SHP77 treated with DMSO at 0.1 percent for 48 hours (cell line): ENCODE data around the gene RFPL3.
"Not testable (repeated sequence)": the region's sequence is repeated elsewhere in the genome, so short reads cannot be mapped to it uniquely, and the experiment has no call there.

ENCODE experiments used
- DNase-seq: peaks from one replicate; lab custom pipeline; 2025; lab: John Stamatoyannopoulos, UW

The RFPL3 gene

DNA sequence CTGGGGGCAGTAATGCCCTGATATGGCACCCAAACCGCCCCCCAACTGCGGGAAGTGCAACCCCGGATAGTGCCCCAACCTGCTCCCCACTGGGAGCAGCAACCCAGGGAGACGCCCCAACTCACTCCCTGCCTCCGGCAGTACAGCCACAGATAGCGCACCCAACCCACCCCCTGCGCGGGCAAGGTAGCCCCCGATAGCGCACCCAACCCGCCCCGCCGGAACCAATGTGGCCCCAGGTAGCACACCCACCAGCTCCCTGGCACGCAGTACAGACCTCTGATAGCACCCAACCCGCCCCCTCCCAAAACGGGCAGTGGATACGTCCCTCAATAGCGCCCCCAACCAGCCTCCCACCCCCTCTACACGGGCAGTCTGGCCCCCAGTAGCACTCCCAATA is 3.8 kb upstream of the RFPL3 start:
- no peak for DNase-seq

DNA sequence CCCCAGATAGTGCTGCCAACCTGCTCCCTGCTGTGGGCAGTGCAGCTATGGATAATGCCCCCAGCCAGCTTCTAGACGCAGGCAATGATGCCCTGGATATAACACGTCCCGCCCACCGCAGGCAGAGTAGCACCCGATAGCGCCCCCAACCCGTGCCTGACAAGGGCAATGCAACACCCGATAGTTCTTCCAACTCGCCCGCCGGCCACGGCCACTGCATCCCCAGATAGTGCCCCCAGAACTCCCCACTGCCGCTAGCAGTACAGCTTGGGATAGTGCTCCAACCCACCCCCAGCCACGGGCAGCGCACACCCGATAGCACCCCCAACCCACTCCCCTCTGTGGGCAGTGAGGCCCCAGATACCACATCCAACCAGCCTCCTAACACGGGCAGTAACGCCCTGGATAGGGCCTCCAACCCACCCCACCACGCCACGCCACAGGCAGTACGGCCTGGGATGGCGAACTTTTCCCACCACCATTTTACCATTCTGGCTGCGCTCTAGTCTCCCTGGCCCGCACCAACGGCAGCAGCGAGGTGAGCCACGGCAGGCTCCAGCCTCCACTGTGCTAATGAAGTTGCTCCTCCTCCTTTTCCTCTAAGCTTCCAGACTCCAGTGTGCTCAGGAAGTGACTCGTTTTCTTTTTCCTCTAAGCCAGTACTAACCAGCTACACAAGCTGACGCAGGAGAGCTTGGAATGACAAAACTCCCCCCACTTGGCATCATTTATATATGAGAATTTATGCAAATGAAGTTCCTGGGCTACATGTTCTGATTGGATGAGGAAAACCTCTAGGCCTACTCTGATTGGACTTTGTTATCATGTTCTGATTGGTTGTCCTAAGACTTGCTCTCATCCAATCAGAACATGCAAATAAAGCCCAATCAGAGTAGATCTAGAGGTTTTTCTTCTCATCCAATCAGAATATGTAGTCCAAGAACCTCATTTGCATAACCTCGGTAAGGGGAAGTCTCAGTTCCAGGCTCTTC is 3.0 kb upstream of the RFPL3 start:
- no peak for DNase-seq

DNA sequence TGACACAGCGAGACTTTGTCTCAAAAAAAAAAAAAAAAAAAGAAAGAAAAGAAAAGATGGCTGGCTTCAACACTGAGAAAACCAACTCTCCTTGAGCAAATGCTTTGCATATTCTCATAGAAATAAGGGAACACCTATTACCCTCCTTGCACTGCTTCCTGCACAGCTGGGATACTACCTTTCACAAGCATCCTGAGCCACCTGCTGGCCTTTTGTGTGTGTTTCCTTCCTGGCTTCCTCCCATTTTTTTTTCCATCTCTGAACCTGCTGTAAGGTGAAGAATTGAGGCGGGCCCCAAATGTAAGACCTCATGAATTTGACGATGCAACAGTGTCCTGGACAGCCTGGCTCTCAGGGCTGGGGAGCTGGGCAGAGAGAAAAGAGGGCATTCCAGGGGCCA is 1.9 kb upstream of the RFPL3 start:
- DNase-seq: no peak

DNA sequence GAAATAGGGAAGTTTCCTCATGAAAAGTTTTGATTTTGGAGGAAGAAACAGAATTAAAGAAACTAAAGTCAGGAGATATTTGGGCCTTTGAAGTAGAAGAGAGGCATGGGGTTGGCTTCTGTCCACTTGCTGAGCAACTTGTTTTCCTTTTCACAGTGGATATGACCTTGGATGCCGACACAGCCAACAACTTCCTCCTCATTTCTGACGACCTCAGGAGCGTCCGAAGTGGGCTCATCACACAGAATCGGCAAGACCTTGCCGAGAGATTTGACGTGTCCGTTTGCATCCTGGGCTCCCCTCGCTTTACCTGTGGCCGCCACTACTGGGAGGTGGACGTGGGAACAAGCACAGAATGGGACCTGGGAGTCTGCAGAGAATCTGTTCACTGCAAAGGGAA is 2.4 kb downstream of the RFPL3 start:
- DNase-seq: not testable (repeated sequence)

DNA sequence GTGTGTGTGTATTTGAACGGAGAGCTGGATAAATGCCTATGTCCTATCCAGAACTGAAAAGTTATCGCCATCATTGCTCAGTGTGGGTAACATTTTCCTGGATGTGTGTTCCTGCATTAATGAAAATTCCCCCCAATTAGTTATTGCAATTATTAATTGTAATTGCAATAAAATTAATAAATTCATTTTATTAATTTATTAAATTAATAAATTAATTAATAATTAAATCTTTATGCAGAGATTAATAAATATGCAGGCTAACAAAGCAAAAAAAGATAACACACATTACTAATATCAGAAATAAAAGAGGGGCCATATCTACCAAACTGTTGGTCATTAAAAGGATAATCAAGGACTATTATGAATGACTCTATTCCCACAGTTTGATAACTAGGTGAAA is 3.6 kb downstream of the RFPL3 start:
- DNase-seq: no peak

DNA sequence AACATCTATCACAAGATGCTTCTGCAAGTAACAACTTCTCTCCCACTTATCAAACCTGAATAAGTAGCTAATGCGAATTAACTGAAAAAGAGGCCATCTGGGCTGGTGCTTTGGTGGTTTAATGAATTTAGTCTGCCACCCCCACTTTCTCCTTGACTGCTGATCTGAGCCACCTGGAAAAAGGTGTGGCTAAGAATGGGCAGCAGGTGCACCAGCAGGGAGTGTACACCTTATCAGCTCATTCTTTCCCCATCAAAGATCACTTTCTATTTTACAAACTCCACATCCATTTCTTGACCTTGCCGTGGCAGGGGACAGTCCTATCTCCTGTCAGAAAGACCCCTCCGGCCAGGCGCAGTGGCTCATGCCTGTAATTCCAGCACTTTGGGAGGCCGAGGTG is 6.5 kb downstream of the RFPL3 start:
- DNase-seq: no peak

DNA sequence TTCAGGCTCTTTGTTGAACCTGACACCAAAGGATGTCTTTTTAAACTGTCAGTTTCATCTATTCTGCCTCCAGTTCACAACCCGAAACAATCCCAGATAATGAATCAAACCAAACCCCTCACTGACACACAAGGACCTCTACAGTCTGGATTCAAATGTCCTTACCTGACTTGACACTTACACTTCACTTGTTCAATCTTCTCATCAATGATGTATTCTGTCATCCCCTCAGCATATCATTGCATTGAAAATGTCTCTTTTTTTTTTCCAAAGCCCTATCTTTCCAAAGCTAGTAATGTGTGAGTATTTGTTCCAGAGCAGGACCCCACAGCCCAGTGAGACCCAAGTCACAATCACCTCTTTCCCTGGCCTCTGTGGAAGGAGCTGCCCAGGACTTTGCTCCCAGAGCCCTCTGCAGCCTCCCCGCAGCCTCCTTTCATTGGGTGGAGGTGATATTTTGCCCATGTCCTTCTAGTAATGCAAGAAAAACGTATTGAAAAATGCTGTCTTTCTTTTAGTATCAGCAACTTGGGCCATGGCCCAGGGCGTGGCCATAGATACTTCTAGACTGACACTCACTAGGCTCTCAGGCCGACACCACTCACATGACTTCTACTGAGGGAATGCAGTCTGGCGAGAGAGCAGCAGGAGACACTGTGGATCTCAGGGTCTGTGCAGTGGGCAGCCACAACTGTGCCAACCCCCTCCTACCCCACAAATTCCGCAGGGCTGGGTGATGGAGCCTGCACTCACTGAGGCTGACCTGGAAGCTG is 18.2 kb downstream of the RFPL3 start:
- DNase-seq: no peak

DNA sequence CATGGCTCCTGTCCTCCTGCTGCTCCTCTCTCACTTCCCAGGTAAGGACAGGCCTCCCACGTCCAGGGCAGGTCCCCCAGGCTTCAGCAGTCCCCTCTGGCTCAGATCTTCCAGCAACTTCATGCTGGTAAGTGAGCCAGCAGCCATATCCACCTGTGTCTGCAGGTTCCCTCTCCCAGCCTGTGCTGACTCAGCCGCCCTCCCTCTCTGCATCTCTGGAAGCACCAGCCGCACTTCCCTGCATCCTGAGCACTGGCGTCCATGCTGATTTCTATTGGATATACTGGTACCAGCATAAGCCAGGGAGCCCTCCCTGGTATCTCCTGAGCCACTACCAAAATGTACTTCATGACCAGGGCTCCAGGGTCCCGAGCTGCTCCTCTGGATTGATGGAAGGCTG is 19.0 kb downstream of the RFPL3 start:
- no peak for DNase-seq

DNA sequence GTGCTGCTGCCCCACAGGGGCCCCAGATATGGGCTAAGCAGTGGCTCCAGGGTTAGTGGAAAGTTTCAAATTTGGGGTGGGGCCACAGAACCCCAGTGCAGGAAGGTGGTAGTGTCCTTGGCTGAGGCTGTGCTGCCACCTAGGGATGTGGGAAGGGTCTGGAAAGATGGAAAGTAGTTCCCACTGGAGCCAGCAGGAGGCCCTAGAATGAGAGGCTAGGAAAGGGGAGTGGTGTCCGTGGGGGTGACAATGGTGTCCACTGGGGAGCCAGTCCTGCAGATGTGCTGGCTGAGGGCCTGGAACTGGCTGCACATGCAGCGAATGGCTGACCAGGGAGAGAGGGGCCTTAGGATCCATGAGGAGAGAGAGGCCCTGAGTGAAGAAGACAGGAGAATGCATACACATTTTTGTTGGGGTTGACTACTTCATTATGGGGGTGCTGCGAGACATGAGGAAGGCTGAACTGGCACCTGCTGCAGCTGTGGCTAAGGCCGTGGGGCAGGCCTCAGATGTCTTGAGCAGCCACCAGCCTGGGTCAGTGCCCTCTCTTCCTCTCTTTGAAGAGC is 21.1 kb downstream of the RFPL3 start:
- DNase-seq: no peak

DNA sequence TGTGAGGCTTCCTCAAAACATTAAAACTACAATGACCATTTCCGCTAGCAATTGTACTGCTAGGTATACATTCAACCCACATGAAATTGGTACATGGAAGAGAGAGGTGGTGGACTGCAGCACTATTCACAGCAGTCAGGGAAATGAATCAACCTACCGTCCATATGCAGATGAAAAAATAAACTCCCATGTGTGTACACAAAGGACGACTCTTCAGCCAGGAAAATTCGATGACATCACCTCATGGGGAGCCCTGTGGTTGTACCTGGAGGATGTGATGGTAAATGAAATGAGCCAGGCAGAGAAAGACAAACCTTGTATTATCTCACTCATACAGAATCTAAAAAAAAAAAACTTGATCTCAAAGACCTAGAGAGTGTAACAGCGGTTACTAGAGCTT is 23.3 kb downstream of the RFPL3 start:
- peak; percentile 3 for DNase-seq

DNA sequence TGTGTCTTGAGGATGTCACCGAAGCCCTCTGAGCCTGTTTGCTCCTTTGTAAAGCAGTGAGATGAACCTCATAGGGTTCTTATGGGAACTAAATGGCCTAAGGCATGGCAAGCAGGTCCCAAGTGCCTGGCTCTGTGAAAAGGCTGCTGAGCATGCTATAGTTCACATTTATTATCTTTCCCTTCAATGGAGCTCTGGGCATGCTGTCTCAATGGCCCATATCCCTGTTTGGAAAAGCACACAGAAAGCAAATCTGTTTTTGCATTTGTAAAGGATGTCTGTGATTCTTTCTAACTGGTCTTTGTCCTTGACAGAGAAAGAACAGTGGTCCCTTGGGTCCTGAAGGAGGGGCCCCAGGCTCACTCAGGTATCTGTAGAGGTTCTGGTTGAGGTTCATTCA is 28.0 kb downstream of the RFPL3 start:
- no peak for DNase-seq

DNA sequence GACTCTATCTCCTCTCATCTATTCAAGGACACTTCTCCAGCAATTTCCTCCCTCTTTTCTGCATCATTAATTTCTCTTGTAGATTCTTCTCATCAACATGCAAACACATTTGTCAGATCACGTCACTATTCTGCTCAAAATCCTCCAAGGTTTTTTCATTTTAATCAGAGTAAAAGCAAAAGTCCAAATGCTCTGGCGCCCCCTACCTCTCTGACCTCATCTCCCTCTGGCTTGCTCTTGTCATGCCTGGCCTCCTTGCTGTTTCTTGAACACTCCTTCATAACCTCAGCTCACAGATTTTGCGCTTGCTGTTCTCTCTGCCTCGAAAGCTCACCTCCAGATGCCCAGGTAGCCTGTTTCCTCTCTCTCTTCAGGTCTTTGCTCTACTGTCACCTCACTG is 32.0 kb downstream of the RFPL3 start:
- no peak for DNase-seq

DNA sequence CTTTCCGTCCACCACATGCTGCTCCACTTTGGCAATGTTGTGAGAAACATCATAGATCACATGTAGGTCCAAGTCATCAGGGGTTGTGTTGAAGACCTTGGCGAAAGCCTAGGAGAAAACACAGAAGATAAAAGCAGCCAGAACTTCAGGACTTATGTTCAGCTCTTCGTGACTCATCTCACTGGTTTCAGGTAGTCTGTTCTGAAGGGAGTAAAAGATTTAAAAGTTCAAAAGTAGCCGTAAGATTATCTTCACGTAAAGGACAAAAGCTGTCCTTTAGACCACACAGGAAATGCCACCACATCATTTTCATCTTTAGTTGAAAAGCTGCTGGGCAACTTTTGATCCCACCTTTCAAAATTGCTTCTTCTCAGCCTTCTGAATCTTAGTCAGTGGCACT is 37.4 kb downstream of the RFPL3 start:
- DNase-seq: no peak

DNA sequence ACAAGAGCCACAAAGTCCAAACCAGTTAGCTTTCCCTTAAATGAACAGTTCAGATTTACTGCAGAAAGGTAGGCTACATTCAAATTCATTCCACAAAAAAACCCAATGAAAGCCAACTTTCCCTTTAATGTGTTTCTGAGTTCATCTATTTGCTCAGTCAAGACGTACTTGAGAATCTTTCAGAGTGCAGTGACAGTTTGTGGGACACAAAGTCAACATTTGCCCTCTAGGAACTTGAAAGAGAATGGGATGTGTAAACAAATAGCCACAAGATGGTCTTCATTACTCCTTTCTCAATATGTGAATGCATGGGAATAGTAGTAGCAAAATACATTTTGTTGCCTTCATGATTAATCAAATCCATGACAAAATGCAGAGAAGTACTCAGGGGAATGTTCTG is 38.6 kb downstream of the RFPL3 start:
- DNase-seq: no peak

DNA sequence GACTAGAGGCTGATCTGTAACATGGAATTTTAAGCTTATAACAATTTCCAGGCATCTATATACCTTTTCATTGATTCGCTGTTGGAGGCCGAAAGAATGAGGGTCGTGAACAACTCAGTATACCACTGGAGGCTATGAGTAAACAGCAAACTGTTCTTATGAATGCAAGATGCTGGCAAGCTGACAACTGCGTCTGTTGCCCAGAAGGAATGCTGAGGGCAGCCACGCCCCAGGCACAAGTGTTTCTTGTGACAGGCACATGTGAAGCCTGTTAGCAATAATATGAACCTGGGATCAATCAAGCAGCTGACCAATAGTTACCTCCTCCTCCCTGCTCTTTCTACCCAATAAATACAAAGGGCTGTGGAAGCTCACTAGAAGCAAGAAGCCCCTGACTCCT is 39.1 kb downstream of the RFPL3 start:
- DNase-seq: no peak

DNA sequence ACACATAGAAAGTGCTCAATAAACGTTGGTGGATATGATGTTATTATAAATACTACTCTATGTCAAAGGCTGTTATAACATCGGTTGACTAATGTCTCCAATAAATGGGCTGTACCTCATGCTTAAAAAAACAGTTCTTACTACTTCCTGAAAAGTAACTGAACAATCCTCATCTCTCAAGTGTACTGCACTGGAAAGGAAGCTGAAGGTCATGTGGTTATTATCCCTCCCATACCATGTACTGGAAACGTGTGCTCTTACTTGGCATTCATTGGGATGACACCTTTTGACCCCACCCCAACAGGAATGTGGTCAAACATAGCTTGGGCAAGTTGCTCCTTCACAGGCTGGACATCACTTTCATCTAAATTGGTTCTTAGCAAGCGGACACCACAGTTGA is 43.8 kb downstream of the RFPL3 start:
- DNase-seq: no peak

DNA sequence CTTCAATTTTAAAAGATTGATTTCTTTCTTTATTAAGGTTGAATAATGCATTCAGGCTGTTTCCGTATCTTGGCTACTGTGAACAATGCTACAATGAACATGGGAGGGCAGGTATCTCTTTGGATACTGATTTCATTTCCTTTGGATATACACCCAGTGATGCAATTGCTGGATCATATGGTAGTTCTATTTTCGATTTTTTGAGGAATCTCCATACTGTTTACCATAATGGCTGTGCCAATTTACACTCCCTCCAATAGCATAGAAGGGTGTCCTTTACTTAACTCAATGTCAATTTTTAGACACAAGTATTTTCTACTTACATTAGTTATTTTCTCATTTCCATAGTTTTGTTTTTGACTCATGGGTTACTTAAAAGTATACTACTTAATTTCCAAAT is 46.4 kb downstream of the RFPL3 start:
- no peak for DNase-seq

DNA sequence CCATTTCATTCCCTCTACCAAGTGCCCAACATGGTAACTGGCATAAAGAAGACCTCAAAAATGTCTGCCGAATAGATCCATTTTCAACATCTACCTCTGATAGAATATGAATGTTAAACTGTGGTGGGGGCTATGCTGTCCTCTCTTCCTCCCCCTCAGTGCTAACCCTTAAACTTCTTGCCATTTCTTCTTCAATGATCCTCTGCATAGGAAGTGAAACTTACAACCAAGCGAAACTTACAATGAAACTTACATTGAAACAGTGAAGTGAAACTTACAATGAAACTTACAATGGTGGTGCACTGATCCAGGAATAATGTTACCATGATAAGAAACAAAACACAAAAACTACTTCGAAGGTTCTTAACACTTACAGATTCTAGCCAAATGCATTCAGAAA is 49.6 kb downstream of the RFPL3 start:
- DNase-seq: no peak

DNA sequence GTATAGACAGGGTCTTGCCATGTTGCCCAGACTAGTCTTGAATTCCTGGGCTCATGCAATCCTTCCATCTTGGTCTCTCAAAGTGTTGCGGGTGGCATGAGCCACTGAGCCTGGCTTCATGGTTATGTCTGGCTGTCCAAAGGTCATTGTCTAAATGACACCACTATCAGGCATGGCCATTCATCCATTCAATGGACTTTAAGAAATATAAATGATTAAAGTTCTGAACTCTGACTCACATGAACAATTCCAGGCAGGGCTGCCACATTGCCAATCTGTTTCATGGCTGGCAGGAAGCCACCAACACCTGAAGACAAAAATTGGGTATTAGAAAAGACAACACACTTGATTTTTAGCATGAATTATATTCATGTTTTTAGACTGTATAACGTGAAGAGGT is 50.3 kb downstream of the RFPL3 start:
- DNase-seq: no peak

DNA sequence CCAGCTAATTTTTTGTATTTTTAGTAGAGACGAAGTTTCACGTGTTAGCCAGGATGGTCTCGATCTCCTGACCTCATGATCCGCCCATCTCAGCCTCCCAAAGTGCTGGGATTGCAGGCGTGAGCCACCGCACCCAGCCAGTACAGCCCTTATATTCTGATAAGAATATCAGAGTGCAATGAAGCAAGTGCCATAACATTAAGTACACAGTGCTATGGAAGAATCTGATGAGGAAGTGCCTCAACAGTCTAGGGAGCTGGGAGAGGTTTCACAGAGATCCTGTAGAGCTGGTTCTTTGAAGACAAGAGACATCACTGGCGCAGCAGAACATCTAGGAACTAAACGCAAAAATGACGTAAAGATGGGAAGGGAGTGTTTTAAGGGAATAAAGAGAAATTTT is 52.3 kb downstream of the RFPL3 start:
- DNase-seq: no peak

DNA sequence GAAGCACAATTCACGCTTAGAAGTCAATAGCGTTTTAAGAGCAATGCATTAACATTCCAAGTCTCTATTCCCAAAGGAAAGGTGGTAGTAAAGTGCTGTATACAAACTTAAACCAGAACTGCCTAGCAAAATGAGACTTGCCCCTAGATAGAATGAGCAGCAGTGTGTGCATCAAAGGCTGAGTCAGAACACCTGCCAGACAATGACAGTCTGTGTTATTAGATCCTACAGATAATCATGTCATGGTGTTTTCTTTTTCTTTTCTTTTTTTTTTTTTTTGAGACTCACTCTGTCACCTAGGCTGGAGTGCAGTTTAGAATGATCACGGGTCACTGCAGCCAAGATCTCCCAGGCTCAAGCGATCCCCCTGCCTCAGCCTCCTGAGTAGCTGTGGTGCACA is 52.8 kb downstream of the RFPL3 start:
- DNase-seq: no peak
